Neuronal stem cell (in vitro differentiated cells): ENCODE data around the gene ZMIZ1.

Experiments used
- DNase-seq: peaks from one replicate; pipeline ENCODE4 v3.0.0-alpha.2; 2013; ENCODE audit warnings: low spot score
- H2AFZ ChIP-seq: one replicate; pipeline ENCODE4 v1.6.1; 2013; ENCODE audit warnings: mild to moderate bottlenecking, low read length, inconsistent platforms
- H2AK5ac ChIP-seq: 2 replicates; pipeline ENCODE4 v1.6.1; 2013; ENCODE audit warnings: low read depth, mild to moderate bottlenecking, inconsistent platforms, low read length, moderate library complexity, mixed read lengths
- H2BK120ac ChIP-seq: 2 replicates; pipeline ENCODE4 v1.6.1; 2013; ENCODE audit warnings: low read depth, mild to moderate bottlenecking, inconsistent platforms, low read length, moderate library complexity, mixed read lengths
- H2BK12ac ChIP-seq: one replicate; pipeline ENCODE4 v1.6.1; 2013; ENCODE audit warnings: low read length, inconsistent platforms
- H2BK15ac ChIP-seq: 2 replicates; pipeline ENCODE4 v1.6.1; 2013; ENCODE audit warnings: mild to moderate bottlenecking, low read length, inconsistent platforms, mixed read lengths
- H2BK5ac ChIP-seq: one replicate; pipeline ENCODE4 v1.6.1; 2013; ENCODE audit warnings: inconsistent platforms, mild to moderate bottlenecking, low read length, moderate library complexity
- H3K14ac ChIP-seq: one replicate; pipeline ENCODE4 v1.6.1; 2013; ENCODE audit warnings: low read length, inconsistent platforms
- H3K18ac ChIP-seq: 2 replicates; pipeline ENCODE4 v1.6.1; 2013; ENCODE audit warnings: low read length, inconsistent platforms
- H3K23ac ChIP-seq: 2 replicates; pipeline ENCODE4 v1.6.1; 2013; ENCODE audit warnings: low read depth, mild to moderate bottlenecking, mixed read lengths, low read length, inconsistent platforms; ENCODE audit not compliant: poor library complexity
- H3K27ac ChIP-seq: replicated peaks from 3 replicates; pipeline ENCODE4 v1.5.1; 2013; ENCODE audit warnings: low read length, inconsistent platforms
- H3K27me3 ChIP-seq, 3 experiments: 2 replicates each; pipeline ENCODE4 v1.6.1; 2013; ENCODE audit warnings: low read length in 3 of 3, mild to moderate bottlenecking in 2 of 3, inconsistent platforms in 1 of 3, low read depth in 1 of 3, mixed read lengths in 1 of 3, moderate library complexity in 1 of 3; ENCODE audit not compliant: control insufficient read depth in 3 of 3, insufficient read depth in 3 of 3
- H3K36me3 ChIP-seq, 2 donors: replicated peaks in 1 of 2; 2 replicates each; pipeline ENCODE4 v1.6.1; 2013; ENCODE audit warnings: low read length in 2 of 2; ENCODE audit not compliant: control insufficient read depth in 2 of 2, insufficient read depth in 2 of 2
- H3K4ac ChIP-seq: 2 replicates; pipeline ENCODE4 v1.6.1; 2013; ENCODE audit warnings: inconsistent platforms, mild to moderate bottlenecking, low read length, moderate library complexity
- H3K4me1 ChIP-seq, 2 donors: 1 replicate in 1 of 2; 2 replicates in 1 of 2; pipeline ENCODE4 v1.6.1; 2013; ENCODE audit warnings: low read length in 2 of 2, low read depth in 1 of 2; ENCODE audit not compliant: control insufficient read depth in 2 of 2, insufficient read depth in 1 of 2
- H3K4me2 ChIP-seq: one replicate; pipeline ENCODE4 v1.6.1; 2013; ENCODE audit warnings: mild to moderate bottlenecking, low read length, inconsistent platforms; ENCODE audit not compliant: insufficient read depth, poor library complexity, severe bottlenecking
- H3K4me3 ChIP-seq, 2 donors: 2 replicates each; pipeline ENCODE4 v1.5.1; 2013; ENCODE audit warnings: low read length in 2 of 2, mild to moderate bottlenecking in 2 of 2, inconsistent platforms in 1 of 2, moderate library complexity in 1 of 2
- H3K79me1 ChIP-seq: one replicate; pipeline ENCODE4 v1.6.1; 2013; ENCODE audit warnings: low read depth, mild to moderate bottlenecking, inconsistent platforms, low read length, moderate library complexity
- H3K9ac ChIP-seq: one replicate; pipeline ENCODE4 v1.6.1; 2013; ENCODE audit warnings: mild to moderate bottlenecking, low read depth, low read length, inconsistent platforms; ENCODE audit not compliant: poor library complexity
- H3K9me3 ChIP-seq, 2 donors: replicated peaks in 1 of 2; 2 replicates each; pipeline versions ENCODE3 to v1.6.1; 2013; ENCODE audit warnings: low read length in 2 of 2, mild to moderate bottlenecking in 2 of 2, inconsistent platforms in 1 of 2, low read depth in 1 of 2, mixed read lengths in 1 of 2, moderate library complexity in 1 of 2; ENCODE audit not compliant: control insufficient read depth in 2 of 2, insufficient read depth in 1 of 2
- H4K8ac ChIP-seq: one replicate; pipeline ENCODE4 v1.6.1; 2013; ENCODE audit warnings: low read depth, mild to moderate bottlenecking, inconsistent platforms, low read length, moderate library complexity
- H4K91ac ChIP-seq: one replicate; pipeline ENCODE4 v1.6.1; 2013; ENCODE audit warnings: low read length, low read depth, mild to moderate bottlenecking, inconsistent platforms; ENCODE audit not compliant: poor library complexity
- WGBS, 2 donors: extraction: QIAGEN DNeasy Blood & Tissue Kit; methylation state at CpG; one replicate each; pipeline ENCODE4 v1.1.7; 2013; ENCODE audit warnings: missing lambda C conversion rate in 2 of 2, mixed read lengths in 1 of 2; ENCODE audit not compliant: insufficient read length in 2 of 2, insufficient replicate concordance in 1 of 2; ENCODE audit errors: extremely low coverage in 2 of 2; 5-methylcytosine and 5-hydroxymethylcytosine counted together

The ZMIZ1 gene

GRCh38 chr10:79163666-79163975 lies 94.9 kb downstream of the ZMIZ1 start:
- Histone ChIP-seq H3K27me3 (no peaks in the 10 kb centered on the region), H3K4ac (no peak overlapping the region), H3K9ac (no peak overlapping the region), H2BK15ac (no peak overlapping the region), H3K4me1 (peaks cover 28 to 35% of the 10 kb centered on the region in 2 donors), H2AK5ac (no peak overlapping the region), H3K18ac (no peak overlapping the region), H2AFZ (no peak overlapping the region), H3K9me3 (no peaks in the 10 kb centered on the region), H3K36me3 (peaks cover 4 to 61% of the 10 kb centered on the region in 2 donors), H4K91ac (no peak overlapping the region), H3K79me1 (peaks cover 11% of the 10 kb centered on the region), H3K27ac (no peak overlapping the region), H2BK12ac (no peak overlapping the region), H3K4me3 (no peak overlapping the region), H3K14ac (no peak overlapping the region), H2BK5ac (no peak overlapping the region), H4K8ac (no peak overlapping the region), H3K23ac (no peak overlapping the region), H2BK120ac (no peak overlapping the region), H3K4me2 (no peak overlapping the region)
- WGBS, 2 donors, result no CpG with 5 or more reads among the region's 8 CpGs
- no peak for DNase-seq

GRCh38 chr10:79164075-79164474 lies 95.3 kb downstream of the ZMIZ1 start:
- no peak overlapping the region for H2BK5ac ChIP-seq
- H2BK12ac ChIP-seq, result no peak overlapping the region
- H4K8ac ChIP-seq, result no peak overlapping the region
- no peak overlapping the region for H3K4me2 ChIP-seq
- H3K4ac ChIP-seq, result no peak overlapping the region
- H3K9me3 ChIP-seq, result no peaks in the 10 kb centered on the region
- no peak overlapping the region for H4K91ac ChIP-seq
- H2AK5ac ChIP-seq, result no peak overlapping the region
- no peak overlapping the region for H2AFZ ChIP-seq
- H2BK120ac ChIP-seq, result no peak overlapping the region
- H3K18ac ChIP-seq, result no peak overlapping the region
- peaks cover 7% of the 10 kb centered on the region for H3K79me1 ChIP-seq
- no peak overlapping the region for H3K27ac ChIP-seq
- no peak overlapping the region for H3K23ac ChIP-seq
- DNase-seq, result no peak
- H3K14ac ChIP-seq, result no peak overlapping the region
- H3K4me1 ChIP-seq, result peaks cover 24 to 30% of the 10 kb centered on the region in 2 donors
- no peak overlapping the region for H3K4me3 ChIP-seq
- peaks cover 4 to 64% of the 10 kb centered on the region in 2 donors for H3K36me3 ChIP-seq
- no peak overlapping the region for H3K9ac ChIP-seq
- no peak overlapping the region for H2BK15ac ChIP-seq
- no peaks in the 10 kb centered on the region for H3K27me3 ChIP-seq
- WGBS, 2 donors, result no CpG with 5 or more reads among the region's 9 CpGs

GRCh38 chr10:79165070-79165778 lies 96.5 kb downstream of the ZMIZ1 start:
- Histone ChIP-seq H3K4ac (peak overlapping the region; percentile 4), H2AK5ac (peak overlapping the region; percentile 8), H2AFZ (no peak overlapping the region), H2BK120ac (no peak overlapping the region), H4K91ac (no peak overlapping the region), H3K14ac (peak overlapping the region; percentile 14), H3K9me3 (no peaks in the 10 kb centered on the region), H2BK12ac (no peak overlapping the region), H3K27ac (no peak overlapping the region), H2BK5ac (no peak overlapping the region), H4K8ac (no peak overlapping the region), H3K4me3 (no peak overlapping the region), H3K79me1 (peaks cover 2% of the 10 kb centered on the region), H3K18ac (peak overlapping the region; percentile 59), H3K9ac (peak overlapping the region; percentile 33), H3K4me1 (peaks cover 19 to 22% of the 10 kb centered on the region in 2 donors), H3K36me3 (peaks cover 4 to 70% of the 10 kb centered on the region in 2 donors), H3K23ac (peak overlapping the region; percentile 58), H3K27me3 (no peaks in the 10 kb centered on the region), H2BK15ac (no peak overlapping the region), H3K4me2 (no peak overlapping the region)
- no peak for DNase-seq
- WGBS, 2 donors, result no CpG with 5 or more reads among the region's 11 CpGs

GRCh38 chr10:79166312-79166721 lies 97.6 kb downstream of the ZMIZ1 start:
- Histone ChIP-seq H2BK15ac (no peak overlapping the region), H2BK120ac (no peak overlapping the region), H3K4me1 (peaks cover 19 to 23% of the 10 kb centered on the region in 2 donors), H4K91ac (no peak overlapping the region), H3K14ac (peak overlapping the region; percentile 39), H3K9ac (peak overlapping the region; percentile 27), H3K79me1 (no peaks in the 10 kb centered on the region), H3K4ac (no peak overlapping the region), H3K9me3 (no peaks in the 10 kb centered on the region), H3K27ac (no peak overlapping the region), H3K36me3 (peaks cover 4 to 74% of the 10 kb centered on the region in 2 donors), H2BK12ac (no peak overlapping the region), H3K27me3 (no peaks in the 10 kb centered on the region), H2AK5ac (peak overlapping the region; percentile 57), H3K18ac (peak overlapping the region; percentile 54), H2AFZ (no peak overlapping the region), H3K4me3 (no peak overlapping the region), H3K4me2 (no peak overlapping the region), H3K23ac (peak overlapping the region; percentile 51), H4K8ac (peak overlapping the region; percentile 43), H2BK5ac (no peak overlapping the region)
- no CpG with 5 or more reads among the region's 7 CpGs for WGBS, 2 donors
- no peak for DNase-seq
